GM21367 (cell line): ENCODE data around the gene CGN.

Experiments used
- ATAC-seq: cut with Tn5 transposase; IDR thresholded peaks from one replicate; pipeline ENCODE4 v1.9.1; 2021; ENCODE audit not compliant: unreplicated experiment

CGN gene

GRCh38 chr1:151547119-151547899 is 36.1 kb downstream of the CGN start:
- ATAC-seq: no peak

DNA sequence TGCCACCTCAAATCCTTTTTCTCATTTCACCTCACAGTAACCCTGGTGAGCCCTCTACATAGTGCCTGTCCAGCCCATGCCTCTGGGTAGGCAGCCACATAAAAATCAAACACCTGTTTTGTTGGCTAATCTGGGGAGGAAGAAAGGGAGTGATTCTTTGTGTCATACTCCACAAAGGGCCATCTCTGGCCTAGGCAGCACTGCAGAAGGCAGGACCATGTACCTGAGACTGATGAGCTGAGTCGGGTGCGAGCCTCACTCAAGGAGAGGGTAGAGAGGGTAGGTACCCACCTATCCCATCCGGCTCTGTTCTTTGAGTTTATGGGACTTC is 36.7 kb downstream of the CGN start:
- no peak for ATAC-seq

GRCh38 chr1:151549199-151549598 is 38.0 kb downstream of the CGN start:
- ATAC-seq: no peak

GRCh38 chr1:151553659-151554058 is 42.5 kb downstream of the CGN start:
- ATAC-seq: no peak

- no peak for ATAC-seq
Observed at GRCh38 chr1:151556052-151556451, 44.9 kb downstream of the CGN start.

- ATAC-seq: no peak
Observed at GRCh38 chr1:151562661-151563060, 51.5 kb downstream of the CGN start.

- no peak for ATAC-seq
Observed at GRCh38 chr1:151563376-151563775, 52.2 kb downstream of the CGN start.

DNA sequence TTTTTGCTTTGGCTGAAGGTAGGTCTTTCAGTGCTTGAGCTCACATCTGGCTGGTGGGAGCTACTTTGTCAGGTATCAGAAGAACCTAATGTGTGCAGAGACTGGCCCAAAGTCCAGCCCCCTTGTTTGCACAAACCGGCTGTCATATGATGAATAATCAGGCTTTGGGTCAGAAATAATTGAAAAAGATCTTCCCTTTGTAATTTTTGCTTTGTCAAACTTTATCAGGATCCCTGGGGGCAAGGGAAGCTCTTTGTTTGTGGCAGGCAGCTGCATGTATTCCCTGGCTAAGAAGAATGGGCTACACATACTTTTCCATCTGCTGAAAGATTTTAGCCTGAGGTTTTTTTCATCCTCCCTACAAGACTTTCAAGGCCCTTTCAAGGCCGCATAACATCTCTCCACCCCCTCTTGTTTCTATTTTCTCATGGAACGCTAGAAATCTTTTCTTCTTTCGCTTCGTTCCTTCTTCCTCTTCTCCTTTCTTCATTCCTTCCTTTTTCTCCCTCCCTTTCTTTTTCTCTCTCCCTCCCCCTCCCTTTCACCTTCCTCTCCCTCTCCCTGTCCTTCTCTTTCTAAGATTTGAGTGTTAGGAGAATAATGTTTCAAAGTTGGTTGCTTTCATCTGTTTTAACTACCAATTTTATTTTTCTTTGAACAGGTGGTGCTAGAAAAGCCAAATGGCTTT is 54.5 kb downstream of the CGN start:
- no peak for ATAC-seq

DNA sequence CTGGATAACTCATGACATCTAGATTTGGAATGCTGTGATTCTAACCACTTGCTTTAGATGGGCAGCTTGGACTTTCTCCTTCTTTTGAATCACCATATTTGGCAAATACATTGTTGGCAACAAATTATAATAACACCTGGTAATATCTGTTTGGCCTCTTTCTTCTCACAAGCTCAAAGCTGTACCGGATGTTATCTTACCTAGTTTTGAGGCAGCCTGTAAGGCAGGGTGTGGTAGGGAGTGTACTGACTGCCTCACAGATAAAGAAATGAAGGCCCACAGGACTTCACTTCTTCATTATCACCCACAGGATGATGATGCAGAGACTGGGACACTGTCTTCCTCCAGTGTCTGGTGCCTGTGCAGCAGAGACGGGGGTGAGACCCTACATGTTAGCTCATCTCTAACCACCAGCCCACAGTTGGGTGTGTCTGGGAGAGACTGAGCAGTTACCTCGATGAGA is 57.5 kb downstream of the CGN start:
- no peak for ATAC-seq

DNA sequence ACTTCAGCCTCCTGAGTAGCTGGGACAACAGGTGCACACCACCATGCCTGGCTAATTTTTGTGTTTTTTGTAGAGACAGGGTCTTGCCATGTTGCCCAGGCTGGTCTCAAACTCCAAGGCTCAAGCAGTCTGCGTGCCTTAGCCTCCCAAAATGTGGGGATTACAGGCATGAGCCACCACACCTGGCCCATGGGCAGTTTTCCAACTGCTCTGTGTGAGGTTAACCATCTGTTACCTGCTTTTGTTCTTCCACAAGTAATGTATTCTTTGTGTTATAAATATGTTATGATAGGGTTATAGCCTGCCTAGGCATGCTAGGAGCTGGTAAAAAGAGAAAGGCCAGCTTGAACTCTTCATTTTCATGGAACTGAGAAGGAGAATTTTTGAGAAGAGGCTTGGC is 59.6 kb downstream of the CGN start:
- ATAC-seq: no peak

DNA sequence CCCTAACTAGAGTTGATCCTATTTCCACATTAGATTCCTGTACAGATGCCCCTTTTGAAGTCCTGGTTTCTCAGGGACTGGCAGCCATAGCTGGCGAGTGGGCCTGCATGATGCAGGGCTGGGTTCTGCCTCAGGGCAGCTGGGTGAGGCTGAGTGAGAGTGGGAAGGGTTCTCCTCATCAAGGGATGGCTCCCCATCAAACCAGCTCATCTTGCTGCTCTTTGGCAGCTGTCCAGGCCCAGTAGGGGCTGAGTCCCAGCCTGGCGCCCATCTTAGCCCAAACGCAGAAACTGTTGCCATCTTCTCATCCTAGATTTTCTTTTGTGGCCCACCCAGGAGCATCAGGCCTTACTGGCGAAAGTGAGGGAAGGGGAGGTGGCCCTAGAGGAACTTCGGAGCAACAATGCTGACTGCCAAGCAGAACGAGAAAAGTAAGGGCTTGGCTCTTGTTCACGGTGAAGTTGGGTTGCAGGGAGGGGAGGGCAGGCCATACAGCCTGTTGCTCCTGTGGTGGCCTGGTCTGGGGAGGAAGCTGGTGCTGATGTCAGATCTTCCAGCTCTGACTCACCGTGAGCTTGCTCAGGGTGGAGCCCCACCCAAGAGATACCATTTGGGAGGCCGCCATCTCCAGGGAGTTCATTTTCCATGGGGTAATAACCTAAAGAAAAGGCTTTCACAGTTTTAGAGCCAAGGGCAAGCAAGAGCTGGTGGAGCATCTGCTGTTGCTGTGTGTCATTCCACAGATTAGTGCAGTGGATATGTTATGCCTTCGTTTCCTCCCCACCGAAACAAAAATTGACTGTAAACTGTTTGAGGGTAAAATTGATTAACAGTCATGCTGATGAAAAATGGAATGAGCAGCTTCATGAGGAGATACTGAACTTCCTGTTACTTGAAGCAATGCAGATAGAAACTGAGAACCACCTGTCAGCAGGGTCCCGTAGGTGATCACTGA is 63.7 kb downstream of the CGN start:
- no peak for ATAC-seq

- ATAC-seq: no peak
Observed at GRCh38 chr1:151577173-151577572, 66.0 kb downstream of the CGN start.

DNA sequence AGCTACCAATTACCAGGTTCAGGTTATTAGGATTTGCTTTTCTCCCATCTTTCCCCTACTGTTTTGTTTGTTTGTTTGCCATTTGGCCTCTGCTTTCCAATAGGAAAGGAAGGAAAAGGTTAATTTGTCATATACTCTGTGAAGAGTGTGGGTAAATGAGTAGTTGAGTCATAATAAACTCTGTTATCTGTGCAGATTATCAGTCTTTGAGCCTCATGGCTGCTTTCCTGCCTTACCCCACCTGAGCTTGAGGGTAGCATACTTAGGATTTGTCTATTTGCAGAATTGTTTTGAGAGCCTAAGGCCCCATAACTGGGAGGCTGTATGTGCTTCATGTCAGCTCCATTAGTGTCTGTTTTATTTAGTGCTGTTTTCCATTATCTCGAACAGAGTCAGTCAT is 67.8 kb downstream of the CGN start:
- no peak for ATAC-seq

DNA sequence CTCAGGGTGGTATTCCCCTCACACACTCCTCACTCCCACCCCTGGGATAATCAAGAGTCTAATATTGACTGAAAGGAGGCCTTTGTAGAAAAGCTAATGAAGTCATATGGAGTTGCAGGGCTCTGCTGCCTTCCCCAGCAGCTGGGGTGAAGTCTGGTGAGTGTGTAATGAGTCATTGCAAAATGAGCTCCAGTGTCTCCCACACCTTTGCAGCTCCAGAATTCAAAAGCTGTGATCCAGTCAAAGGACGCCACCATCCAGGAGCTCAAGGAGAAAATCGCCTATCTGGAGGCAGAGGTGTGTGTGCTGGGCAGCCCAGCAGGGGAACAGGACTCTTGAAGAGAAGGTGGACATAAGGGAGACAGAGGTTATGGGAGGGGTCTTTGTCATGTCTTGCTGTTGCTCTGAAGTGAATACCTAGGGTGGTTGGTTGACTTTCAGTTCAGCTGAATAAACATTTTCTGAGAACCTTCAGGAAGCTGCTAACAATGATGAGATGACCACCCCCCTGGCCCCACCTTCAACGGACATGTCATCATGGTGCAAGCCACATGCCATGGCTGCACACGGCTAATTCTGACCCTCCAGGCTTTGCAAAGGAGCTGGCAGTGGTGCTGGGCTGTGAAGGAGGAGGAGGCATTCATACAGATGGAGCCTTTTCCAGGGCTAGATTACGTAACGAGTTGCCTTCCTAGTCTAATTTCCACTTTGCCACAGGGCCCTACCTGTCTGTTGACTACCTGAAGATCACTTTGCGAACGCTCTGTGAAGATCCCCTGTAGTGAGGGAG is 68.4 kb downstream of the CGN start:
- ATAC-seq: no peak

DNA sequence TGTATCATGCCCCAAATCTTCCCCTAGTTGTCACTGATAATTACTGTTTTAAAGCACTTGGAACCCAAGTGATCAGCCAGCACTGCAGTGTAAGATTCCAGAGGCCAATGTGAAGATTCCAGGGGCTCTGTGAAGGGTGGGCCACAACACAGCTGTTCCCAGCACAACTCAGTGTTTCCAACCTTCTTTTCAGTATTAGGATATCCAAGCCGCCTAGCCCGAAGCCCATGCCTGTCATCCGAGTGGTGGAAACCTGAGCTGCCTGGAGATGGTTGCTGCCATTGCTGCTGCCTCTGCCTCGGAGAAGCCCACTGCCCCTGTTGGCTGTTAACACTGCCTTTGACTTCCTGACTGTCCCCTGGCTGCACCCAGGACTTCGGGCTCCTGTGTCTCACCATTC is 70.3 kb downstream of the CGN start:
- ATAC-seq: no peak

- ATAC-seq: no peak
Observed at GRCh38 chr1:151581921-151582320, 70.7 kb downstream of the CGN start.

DNA sequence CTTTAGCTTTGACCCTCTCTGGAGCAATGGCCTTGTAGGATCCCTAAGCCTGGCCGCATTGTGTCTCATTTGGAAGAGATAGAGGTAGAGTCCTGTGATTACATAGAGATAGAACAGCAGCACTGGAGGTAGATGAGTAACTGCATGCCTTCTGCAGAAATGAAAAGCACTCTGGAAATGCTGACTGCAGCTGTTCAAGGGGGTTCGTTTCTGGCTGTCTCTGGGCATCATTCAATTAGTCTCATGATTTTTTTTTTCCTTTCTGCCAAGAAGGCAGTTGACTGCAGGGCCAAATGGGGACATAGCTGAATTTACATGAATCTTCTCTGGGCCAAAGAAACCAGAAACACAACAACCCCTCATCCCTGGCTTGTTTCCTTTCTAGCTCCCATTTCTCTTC is 72.6 kb downstream of the CGN start:
- ATAC-seq: no peak

DNA sequence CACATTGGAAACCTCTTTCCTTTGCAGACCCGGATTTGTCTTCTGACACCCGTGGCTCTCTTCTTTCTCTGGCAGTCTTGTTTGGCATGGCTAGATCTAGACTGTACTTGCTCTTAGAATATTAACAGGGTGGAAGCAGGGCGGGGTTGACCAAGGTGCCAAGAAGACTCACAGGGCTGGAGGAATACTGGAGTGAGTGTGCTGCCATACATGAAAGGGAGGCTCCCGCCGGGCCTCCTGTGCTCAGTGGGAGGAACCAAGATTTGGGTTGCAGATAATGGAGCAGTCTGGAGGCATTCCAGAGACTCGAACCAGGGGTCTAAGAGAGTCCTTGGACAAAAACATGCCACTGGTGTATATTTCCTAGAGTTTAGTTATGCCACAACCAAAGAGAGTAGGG is 73.1 kb downstream of the CGN start:
- ATAC-seq: no peak

DNA sequence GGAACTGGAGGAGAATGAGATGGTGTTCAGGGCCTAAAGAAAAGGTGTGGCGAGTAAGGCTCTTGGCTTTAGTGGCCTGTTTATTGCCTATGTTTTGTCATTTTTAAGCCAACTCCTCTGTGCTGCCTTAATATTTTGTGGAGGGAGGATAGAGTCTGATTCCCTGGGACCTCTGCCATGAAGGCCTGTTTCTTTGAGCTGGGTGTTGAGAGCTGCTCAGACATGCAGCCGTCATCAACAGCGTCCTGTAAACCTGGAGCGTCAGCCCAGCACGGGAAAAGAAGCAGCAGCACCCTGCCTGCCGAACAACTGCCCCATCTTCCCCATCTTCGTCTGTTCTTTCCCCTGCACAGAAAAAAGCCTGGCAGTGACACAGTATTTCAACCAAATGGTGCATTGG is 73.6 kb downstream of the CGN start:
- no peak for ATAC-seq

GRCh38 chr1:151585622-151586021 is 74.4 kb downstream of the CGN start:
- ATAC-seq: no peak
